Measurements from ENCODE around the gene MIPOL1. TPM values are rescaled to one million over a fixed set of nuclear protein-coding genes. Genes with fewer than 3 reads are reported as not detected.
"Not testable (repeated sequence)": the region's sequence is repeated elsewhere in the genome, so short reads cannot be mapped to it uniquely, and the experiment has no call there.

Gene MIPOL1, protein sequence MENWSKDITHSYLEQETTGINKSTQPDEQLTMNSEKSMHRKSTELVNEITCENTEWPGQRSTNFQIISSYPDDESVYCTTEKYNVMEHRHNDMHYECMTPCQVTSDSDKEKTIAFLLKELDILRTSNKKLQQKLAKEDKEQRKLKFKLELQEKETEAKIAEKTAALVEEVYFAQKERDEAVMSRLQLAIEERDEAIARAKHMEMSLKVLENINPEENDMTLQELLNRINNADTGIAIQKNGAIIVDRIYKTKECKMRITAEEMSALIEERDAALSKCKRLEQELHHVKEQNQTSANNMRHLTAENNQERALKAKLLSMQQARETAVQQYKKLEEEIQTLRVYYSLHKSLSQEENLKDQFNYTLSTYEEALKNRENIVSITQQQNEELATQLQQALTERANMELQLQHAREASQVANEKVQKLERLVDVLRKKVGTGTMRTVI
- 8.9 TPM for total RNA-seq
- long read RNA-seq, partial matches to known transcripts = 0 of 9 reads
- long read RNA-seq, other reads (novel, unspliced or antisense) = 7 of 9 reads

DNA sequence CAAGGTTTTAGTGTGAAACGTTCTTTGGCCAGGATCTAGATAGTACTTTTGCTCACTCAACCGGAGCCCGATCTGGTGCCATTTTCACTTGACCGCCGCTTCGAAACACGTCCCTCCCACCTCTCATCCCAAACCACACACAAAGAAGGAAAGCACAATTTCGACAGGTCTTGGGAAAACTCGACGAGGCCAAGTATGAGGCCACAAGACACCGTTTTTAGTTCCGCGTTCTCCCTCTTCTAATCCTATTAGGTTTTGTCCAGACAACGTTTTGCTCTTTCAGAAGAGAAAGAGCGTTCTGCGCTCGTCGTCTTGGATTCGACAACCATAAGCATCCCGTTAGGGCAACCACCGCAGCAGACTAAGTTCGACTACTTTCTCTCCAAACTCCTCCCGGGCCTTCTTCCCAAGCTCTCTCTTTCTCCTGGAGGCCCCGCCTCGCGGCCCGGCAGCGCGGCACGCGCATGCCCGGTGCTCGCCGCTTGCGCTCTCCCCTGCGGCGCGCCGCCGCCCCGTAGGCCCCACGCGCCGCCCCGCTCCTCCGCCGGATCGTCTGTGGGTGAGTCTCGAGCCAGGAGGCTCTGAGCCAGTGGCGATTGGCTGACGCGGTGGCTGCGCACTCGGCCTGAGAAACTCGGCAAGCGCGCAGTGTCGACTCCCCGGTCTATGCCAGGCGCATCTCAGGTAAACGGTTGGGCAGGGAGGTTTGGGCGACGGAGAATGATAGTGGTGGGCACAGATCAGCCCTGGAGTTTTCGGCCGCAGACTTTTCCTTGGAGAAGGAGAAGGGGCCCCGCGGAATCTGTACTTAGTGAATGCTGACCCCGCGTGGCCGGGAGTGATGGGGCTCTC is at the start of gene MIPOL1:
Gene MIPOL1 (plus strand): TSS at position 517 of the 852 bp plus-strand sequence. CDS start 49,952 bp downstream, outside the sequence.
- no peaks in the 10 kb centered on the region for H3K36me3 ChIP-seq
- DNase-seq = peak; percentile 86
- H3K9me3 ChIP-seq (replicated peaks) = no peaks in the 10 kb centered on the region
- H3K27ac ChIP-seq (replicated peaks) = peak within 1 kb of the TSS; percentile 86
- H3K4me3 ChIP-seq = peak within 1 kb of the TSS; percentile 68
- intact Hi-C loops (cut with micrococcal nuclease) = no loop called here
- H3K27me3 ChIP-seq (ENCODE audit: low read depth) = no peaks in the 10 kb centered on the region
- H3K4me1 ChIP-seq = peaks cover 14% of the 10 kb centered on the region
- TF ChIP-seq, protein P1, sequence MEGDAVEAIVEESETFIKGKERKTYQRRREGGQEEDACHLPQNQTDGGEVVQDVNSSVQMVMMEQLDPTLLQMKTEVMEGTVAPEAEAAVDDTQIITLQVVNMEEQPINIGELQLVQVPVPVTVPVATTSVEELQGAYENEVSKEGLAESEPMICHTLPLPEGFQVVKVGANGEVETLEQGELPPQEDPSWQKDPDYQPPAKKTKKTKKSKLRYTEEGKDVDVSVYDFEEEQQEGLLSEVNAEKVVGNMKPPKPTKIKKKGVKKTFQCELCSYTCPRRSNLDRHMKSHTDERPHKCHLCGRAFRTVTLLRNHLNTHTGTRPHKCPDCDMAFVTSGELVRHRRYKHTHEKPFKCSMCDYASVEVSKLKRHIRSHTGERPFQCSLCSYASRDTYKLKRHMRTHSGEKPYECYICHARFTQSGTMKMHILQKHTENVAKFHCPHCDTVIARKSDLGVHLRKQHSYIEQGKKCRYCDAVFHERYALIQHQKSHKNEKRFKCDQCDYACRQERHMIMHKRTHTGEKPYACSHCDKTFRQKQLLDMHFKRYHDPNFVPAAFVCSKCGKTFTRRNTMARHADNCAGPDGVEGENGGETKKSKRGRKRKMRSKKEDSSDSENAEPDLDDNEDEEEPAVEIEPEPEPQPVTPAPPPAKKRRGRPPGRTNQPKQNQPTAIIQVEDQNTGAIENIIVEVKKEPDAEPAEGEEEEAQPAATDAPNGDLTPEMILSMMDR (IDR thresholded peaks at IDR 0.05; ENCODE audit: borderline replicate concordance) = peak; percentile 47

DNA sequence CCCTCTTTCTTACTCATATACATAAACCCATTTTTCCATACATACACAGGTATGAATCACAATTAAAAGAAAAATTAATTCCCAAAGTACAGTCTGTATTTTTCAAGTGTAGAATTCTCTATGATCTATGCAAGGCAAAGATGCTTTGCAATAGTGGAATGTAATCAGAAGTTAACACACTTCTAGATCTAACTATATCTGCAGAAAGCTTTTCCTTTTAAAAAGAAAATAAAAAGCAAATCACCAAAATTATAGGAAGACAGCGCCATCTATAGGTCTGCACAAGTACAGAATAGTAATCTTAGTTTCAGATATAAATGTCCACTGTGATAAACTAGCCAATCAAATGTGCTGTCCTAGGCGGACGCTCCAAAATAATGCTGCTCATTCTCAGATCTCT is 47.3 kb upstream of the MIPOL1 start:
- intact Hi-C loops (cut with micrococcal nuclease) = no loop called here
- DNase-seq = no peak
- no peaks in the 10 kb centered on the region for H3K27me3 ChIP-seq (ENCODE audit: low read depth)
- peaks cover 14% of the 10 kb centered on the region for H3K9me3 ChIP-seq (replicated peaks)
- no peak overlapping the region for H3K27ac ChIP-seq (replicated peaks)
- no peaks in the 10 kb centered on the region for H3K36me3 ChIP-seq
- TF ChIP-seq, protein P1 (IDR thresholded peaks at IDR 0.05; ENCODE audit: borderline replicate concordance) = peak; percentile 80
- no peak overlapping the region for H3K4me3 ChIP-seq
- H3K4me1 ChIP-seq = no peaks in the 10 kb centered on the region

DNA sequence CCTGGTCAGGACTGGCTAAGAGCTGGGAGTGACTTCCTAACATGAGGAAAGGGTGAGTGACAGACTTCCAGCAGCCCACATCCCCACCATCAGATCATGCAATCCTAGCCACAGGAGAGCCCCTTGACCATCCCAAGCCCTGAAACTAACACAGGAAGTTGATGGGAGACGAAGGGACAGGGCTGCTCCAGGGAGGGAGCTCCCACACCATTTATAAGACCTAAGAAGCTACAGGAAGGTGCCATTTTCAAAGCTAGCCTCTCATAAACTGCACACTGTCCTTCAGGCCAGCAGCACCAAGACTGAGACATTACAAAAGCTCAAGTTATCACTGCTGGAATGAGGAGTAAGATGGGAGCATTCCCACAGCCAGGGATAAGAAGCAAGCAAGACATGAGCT is 44.7 kb upstream of the MIPOL1 start:
- no peak overlapping the region for H3K27ac ChIP-seq (replicated peaks)
- intact Hi-C loops (cut with micrococcal nuclease) = no loop called here
- no peak overlapping the region for H3K4me3 ChIP-seq
- peaks cover 24% of the 10 kb centered on the region for H3K9me3 ChIP-seq (replicated peaks)
- no peaks in the 10 kb centered on the region for H3K36me3 ChIP-seq
- DNase-seq = no peak
- TF ChIP-seq, protein P1 (IDR thresholded peaks at IDR 0.05; ENCODE audit: borderline replicate concordance) = no peak
- H3K27me3 ChIP-seq (ENCODE audit: low read depth) = peaks cover 4% of the 10 kb centered on the region
- no peaks in the 10 kb centered on the region for H3K4me1 ChIP-seq

DNA sequence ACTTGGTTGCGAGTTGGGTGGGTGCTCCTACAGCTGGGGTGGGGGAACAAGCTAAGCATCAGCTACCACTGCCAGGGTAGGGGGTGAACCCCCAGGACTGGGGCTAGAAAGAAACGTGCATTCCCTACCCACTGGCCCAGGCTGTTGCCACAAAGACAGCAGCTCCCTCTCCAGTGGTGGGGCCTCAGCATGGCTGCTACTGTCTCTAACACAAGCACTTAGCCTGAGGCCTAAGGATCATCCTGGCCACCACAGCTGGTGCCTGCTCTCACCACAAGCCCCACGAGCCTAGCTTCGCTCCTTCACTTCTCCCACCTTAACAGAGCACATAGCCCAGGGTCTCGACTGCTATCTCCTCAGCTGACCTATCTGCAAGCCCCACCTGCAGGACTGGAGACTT is 44.3 kb upstream of the MIPOL1 start:
- TF ChIP-seq, protein P1 (IDR thresholded peaks at IDR 0.05; ENCODE audit: borderline replicate concordance) = no peak
- H3K4me1 ChIP-seq = no peaks in the 10 kb centered on the region
- no peak for DNase-seq
- no peaks in the 10 kb centered on the region for H3K36me3 ChIP-seq
- no peak overlapping the region for H3K4me3 ChIP-seq
- H3K27me3 ChIP-seq (ENCODE audit: low read depth) = peaks cover 4% of the 10 kb centered on the region
- peaks cover 24% of the 10 kb centered on the region for H3K9me3 ChIP-seq (replicated peaks)
- intact Hi-C loops (cut with micrococcal nuclease) = no loop called here
- H3K27ac ChIP-seq (replicated peaks) = no peak overlapping the region

DNA sequence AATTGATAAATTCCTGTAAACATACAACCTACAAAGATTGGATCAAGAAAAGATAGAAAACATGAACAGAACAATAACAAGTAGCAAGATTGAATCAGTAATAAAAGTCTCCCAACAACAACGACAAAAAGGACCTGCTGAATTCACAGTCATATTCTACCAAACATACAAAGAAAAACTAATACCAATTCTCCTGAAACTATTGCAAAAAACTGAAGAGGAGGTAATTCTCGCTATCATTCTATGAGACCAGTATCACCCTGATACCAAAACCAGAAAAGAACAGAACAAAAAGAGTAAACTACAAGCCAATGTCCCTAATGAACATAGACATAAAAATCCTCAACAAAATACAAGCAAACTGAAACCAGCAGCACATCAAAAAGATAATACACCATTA is 39.8 kb upstream of the MIPOL1 start:
- no peak overlapping the region for H3K27ac ChIP-seq (replicated peaks)
- no peak for DNase-seq
- TF ChIP-seq, protein P1 (IDR thresholded peaks at IDR 0.05; ENCODE audit: borderline replicate concordance) = no peak
- H3K36me3 ChIP-seq = no peaks in the 10 kb centered on the region
- no peaks in the 10 kb centered on the region for H3K4me1 ChIP-seq
- H3K27me3 ChIP-seq (ENCODE audit: low read depth) = peaks cover 4% of the 10 kb centered on the region
- no peak overlapping the region for H3K4me3 ChIP-seq
- intact Hi-C loops (cut with micrococcal nuclease) = no loop called here
- H3K9me3 ChIP-seq (replicated peaks) = peaks cover 34% of the 10 kb centered on the region

DNA sequence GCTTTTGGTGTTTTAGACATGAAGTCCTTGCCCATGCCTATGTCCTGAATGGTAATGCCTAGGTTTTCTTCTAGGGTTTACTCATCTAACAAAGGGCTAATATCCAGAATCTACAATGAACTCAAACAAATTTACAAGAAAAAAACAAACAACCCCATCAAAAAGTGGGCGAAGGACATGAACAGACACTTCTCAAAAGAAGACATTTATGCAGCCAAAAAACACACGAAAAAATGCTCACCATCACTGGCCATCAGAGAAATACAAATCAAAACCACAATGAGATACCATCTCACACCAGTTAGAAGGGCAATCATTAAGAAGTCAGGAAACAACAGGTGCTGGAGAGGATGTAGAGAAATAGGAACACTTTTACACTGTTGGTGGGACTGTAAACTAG is 35.4 kb upstream of the MIPOL1 start:
- H3K36me3 ChIP-seq; intact Hi-C loops (cut with micrococcal nuclease): not testable (repeated sequence)

More for the DNA sequence above, 35.4 kb upstream of the MIPOL1 start:
- H3K4me1 ChIP-seq; DNase-seq; H3K4me3 ChIP-seq; H3K27ac ChIP-seq (replicated peaks); H3K27me3 ChIP-seq (ENCODE audit: low read depth): not testable (repeated sequence)
- H3K9me3 ChIP-seq (replicated peaks) = peaks cover 10% of the 10 kb centered on the region
